MCF 10A (cell line): ENCODE measurements around the gene TMEM135. TPM values are rescaled to one million over a fixed set of nuclear protein-coding genes. Genes with fewer than 3 reads are reported as not detected.
A peak's percentile ranks its signal among the peaks of the same experiment; 100 is the strongest.

Source experiments
- BruUV-seq: library from RNA; stranded (reverse); fragments of 400-500 nt; replicated peaks from 2 replicates; lab custom pipeline; 2021; lab: Mats Ljungman, UMichigan
- CTCF ChIA-PET: fragments of 300-600 bp; sonication (Branson Sonifier 250); formaldehyde crosslinking; extraction: SDS; loops from one replicate; lab custom pipeline; 2021; ENCODE audit warnings: antibody characterized with exemption, inconsistent platforms; lab: Yijun Ruan, JAX
- POLR2A ChIA-PET: fragments of 300-600, 350-650 bp; sonication (Branson Sonifier 250); formaldehyde crosslinking; extraction: SDS; loops from one replicate; lab custom pipeline; 2020; ENCODE audit warnings: antibody characterized with exemption, inconsistent platforms; lab: Yijun Ruan, JAX
- DNase-seq: peaks from one replicate; pipeline ENCODE4 v3.0.0-alpha.2; 2018; ENCODE audit not compliant: unreplicated experiment
- H3K27ac Mint-ChIP-seq: one replicate; pipeline ENCODE4 v1.8.0; 2022; ENCODE audit warnings: mild to moderate bottlenecking, low read depth, mixed read lengths; ENCODE audit not compliant: unreplicated experiment
- H3K27me3 Mint-ChIP-seq: one replicate; pipeline ENCODE4 v1.8.0; 2022; ENCODE audit warnings: mixed read lengths; ENCODE audit not compliant: insufficient read depth, unreplicated experiment
- H3K36me3 Mint-ChIP-seq: one replicate; pipeline ENCODE4 v1.8.0; 2022; ENCODE audit warnings: mild to moderate bottlenecking, moderate library complexity, mixed read lengths; ENCODE audit not compliant: insufficient read depth, unreplicated experiment
- H3K4me1 Mint-ChIP-seq: one replicate; pipeline ENCODE4 v1.8.0; 2022; ENCODE audit warnings: mixed read lengths; ENCODE audit not compliant: insufficient read depth, unreplicated experiment
- H3K4me3 Mint-ChIP-seq: one replicate; pipeline ENCODE4 v1.8.0; 2022; ENCODE audit warnings: mild to moderate bottlenecking, moderate library complexity, mixed read lengths; ENCODE audit not compliant: unreplicated experiment
- H3K9me3 Mint-ChIP-seq: one replicate; pipeline ENCODE4 v1.8.0; 2022; ENCODE audit warnings: mixed read lengths; ENCODE audit not compliant: unreplicated experiment
- CTCF ChIP-seq: fragments of 200-600 bp; IDR thresholded peaks from one replicate; pipeline ENCODE4 v1.8.0; 2022; ENCODE audit warnings: antibody characterized with exemption, mild to moderate bottlenecking; ENCODE audit not compliant: unreplicated experiment
- intact Hi-C: fragments of 100-400 bp; cut with micrococcal nuclease; formaldehyde crosslinking; loops from 2 replicates; pipeline ENCODE4 v1.14.1; 2022
- total RNA-seq: library from RNA; stranded (reverse); gene quantifications from 2 replicates; pipeline ENCODE4 v1.2.3, GENCODE V29; 2022

Gene TMEM135
- total RNA-seq, 1 experiment from 2014 or later, result 10.7 TPM

GRCh38 chr11:87116185-87116584 is 78.5 kb downstream of the TMEM135 start:
- TF ChIP-seq CTCF, result no peak
- no peak overlapping the region for H3K4me3 Mint-ChIP-seq
- H3K9me3 Mint-ChIP-seq, result no peaks in the 10 kb centered on the region
- no TSS peak for BruUV-seq
- DNase-seq, result no peak
- CTCF ChIA-PET, result no interaction called here
- POLR2A ChIA-PET, result no interaction called here
- no peak overlapping the region for H3K27ac Mint-ChIP-seq
- intact Hi-C loops, result no loop called here
- H3K27me3 Mint-ChIP-seq, result no peaks in the 10 kb centered on the region
- no peaks in the 10 kb centered on the region for H3K36me3 Mint-ChIP-seq
- H3K4me1 Mint-ChIP-seq, result no peaks in the 10 kb centered on the region

GRCh38 chr11:87120937-87121336 is 83.2 kb downstream of the TMEM135 start:
- no peak overlapping the region for H3K4me3 Mint-ChIP-seq
- ChIA-PET POLR2A (no interaction called here), CTCF (interaction anchor here (0.6 to 0.8 kb wide), 2 partner anchors 127 to 1939 kb away, joined by 3 to 4 read pairs; no protein-coding TSS in a partner anchor)
- no peak for DNase-seq
- H3K4me1 Mint-ChIP-seq, result no peaks in the 10 kb centered on the region
- BruUV-seq, result no TSS peak
- no peaks in the 10 kb centered on the region for H3K27me3 Mint-ChIP-seq
- H3K27ac Mint-ChIP-seq, result no peak overlapping the region
- no peak for TF ChIP-seq CTCF
- no peaks in the 10 kb centered on the region for H3K9me3 Mint-ChIP-seq
- no peaks in the 10 kb centered on the region for H3K36me3 Mint-ChIP-seq
- intact Hi-C loops, result no loop called here

- intact Hi-C loops, result no loop called here
- ChIA-PET CTCF (interaction anchor here (0.9 to 1.2 kb wide), 4 partner anchors 9 to 159 kb away, joined by 3 to 5 read pairs (median 3); no protein-coding TSS in a partner anchor), POLR2A (interaction anchor here (1.4 kb wide), 1 partner anchor 85 kb away, joined by 5 read pairs; the partner anchor contains the start of gene TMEM135)
- Mint-ChIP-seq H3K9me3 (no peaks in the 10 kb centered on the region), H3K27ac (no peak overlapping the region), H3K4me3 (no peak overlapping the region), H3K36me3 (peaks cover 7% of the 10 kb centered on the region), H3K27me3 (no peaks in the 10 kb centered on the region), H3K4me1 (no peaks in the 10 kb centered on the region)
- BruUV-seq, result no TSS peak
- no peak for TF ChIP-seq CTCF
- no peak for DNase-seq
Observed at GRCh38 chr11:87122852-87123251, 85.1 kb downstream of the TMEM135 start.

GRCh38 chr11:87125257-87125656 is 87.5 kb downstream of the TMEM135 start:
- POLR2A ChIA-PET, result interaction anchor here (0.6 to 1.5 kb wide), 7 partner anchors 9 to 825 kb away, joined by 3 to 7 read pairs (median 3); no protein-coding TSS in a partner anchor
- Mint-ChIP-seq H3K4me1 (no peaks in the 10 kb centered on the region), H3K4me3 (no peak overlapping the region), H3K27me3 (no peaks in the 10 kb centered on the region), H3K36me3 (peaks cover 7% of the 10 kb centered on the region), H3K27ac (no peak overlapping the region), H3K9me3 (no peaks in the 10 kb centered on the region)
- intact Hi-C loops, result no loop called here
- TF ChIP-seq CTCF, result no peak
- BruUV-seq, result no TSS peak
- CTCF ChIA-PET, result interaction anchor here (0.7 to 1.5 kb wide), 3 partner anchors 15 to 166 kb away, joined by 3 to 4 read pairs (median 3); no protein-coding TSS in a partner anchor
- peak; percentile 48 for DNase-seq
